GM21619 (cell line): Measurements from ENCODE around the gene DNA2.
"Not testable (repeated sequence)": the region's sequence is repeated elsewhere in the genome, so short reads cannot be mapped to it uniquely, and the experiment has no call there.

Source experiments
- ATAC-seq: cut with Tn5 transposase; IDR thresholded peaks from one replicate; pipeline ENCODE4 v1.9.1; 2021; ENCODE audit not compliant: unreplicated experiment

The DNA2 gene, protein sequence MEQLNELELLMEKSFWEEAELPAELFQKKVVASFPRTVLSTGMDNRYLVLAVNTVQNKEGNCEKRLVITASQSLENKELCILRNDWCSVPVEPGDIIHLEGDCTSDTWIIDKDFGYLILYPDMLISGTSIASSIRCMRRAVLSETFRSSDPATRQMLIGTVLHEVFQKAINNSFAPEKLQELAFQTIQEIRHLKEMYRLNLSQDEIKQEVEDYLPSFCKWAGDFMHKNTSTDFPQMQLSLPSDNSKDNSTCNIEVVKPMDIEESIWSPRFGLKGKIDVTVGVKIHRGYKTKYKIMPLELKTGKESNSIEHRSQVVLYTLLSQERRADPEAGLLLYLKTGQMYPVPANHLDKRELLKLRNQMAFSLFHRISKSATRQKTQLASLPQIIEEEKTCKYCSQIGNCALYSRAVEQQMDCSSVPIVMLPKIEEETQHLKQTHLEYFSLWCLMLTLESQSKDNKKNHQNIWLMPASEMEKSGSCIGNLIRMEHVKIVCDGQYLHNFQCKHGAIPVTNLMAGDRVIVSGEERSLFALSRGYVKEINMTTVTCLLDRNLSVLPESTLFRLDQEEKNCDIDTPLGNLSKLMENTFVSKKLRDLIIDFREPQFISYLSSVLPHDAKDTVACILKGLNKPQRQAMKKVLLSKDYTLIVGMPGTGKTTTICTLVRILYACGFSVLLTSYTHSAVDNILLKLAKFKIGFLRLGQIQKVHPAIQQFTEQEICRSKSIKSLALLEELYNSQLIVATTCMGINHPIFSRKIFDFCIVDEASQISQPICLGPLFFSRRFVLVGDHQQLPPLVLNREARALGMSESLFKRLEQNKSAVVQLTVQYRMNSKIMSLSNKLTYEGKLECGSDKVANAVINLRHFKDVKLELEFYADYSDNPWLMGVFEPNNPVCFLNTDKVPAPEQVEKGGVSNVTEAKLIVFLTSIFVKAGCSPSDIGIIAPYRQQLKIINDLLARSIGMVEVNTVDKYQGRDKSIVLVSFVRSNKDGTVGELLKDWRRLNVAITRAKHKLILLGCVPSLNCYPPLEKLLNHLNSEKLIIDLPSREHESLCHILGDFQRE

DNA sequence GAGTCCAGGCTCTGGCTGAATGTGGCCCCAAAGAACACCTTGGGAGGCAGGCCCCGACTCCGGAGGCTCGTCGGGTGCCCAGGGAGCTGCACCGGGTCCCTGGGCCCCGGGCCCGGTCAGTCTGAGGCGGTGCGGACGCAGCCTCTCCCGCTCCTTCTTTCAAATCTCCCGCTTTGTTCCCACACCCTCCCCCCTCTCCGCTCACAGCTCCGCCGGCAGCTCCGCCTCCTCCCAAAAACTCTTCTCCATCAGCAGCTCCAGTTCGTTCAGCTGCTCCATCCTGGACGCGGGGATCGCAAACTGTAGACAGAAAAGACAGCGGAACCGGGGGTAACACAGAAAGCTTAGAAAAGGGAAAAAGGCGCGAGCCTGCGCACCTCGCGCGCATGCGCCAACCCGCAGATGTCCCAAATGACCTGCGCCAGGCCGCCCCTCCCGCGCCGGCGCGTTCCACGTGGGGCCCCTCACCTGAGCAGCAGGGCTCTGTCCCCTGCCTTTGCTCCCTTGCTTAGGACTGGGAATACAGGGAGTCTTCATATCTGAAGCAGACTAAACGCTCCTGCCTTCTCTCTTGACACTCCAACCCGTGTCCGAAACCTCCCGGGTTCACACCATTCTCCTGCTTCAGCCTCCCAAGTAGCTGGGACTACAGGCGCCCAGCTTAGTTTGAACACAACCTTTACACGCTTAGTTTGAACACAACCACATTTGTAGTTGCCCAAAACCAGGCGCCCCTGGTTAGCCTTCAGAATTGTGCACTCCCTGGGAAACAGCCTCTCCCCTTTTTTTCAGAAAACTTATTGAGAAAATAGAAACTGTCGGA lies at the start of gene DNA2:
TSS of gene DNA2 (minus strand) at position 388 of the 823 bp plus-strand sequence. CDS start at position 279, 109 bp downstream.
- peak; percentile 84 for ATAC-seq

DNA sequence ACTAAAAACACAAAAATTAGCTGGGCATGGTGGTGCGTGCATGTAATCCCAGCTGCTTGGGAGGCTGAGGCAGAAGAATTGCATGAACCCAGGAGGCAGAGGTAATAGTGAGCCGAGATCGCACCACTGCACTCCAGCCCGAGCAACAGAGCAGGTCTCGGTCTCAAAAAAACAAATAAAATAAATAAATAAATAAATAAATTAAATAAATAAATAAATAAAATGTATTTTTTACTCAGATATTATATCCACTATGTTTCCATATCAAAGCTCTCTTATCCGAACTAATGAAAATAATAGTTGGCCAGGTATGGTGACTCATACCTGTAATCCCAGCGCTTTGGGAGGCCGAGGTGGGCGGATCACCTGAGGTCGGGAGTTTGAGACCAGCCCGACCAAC lies 46.8 kb upstream of the DNA2 start:
- ATAC-seq, result not testable (repeated sequence)

DNA sequence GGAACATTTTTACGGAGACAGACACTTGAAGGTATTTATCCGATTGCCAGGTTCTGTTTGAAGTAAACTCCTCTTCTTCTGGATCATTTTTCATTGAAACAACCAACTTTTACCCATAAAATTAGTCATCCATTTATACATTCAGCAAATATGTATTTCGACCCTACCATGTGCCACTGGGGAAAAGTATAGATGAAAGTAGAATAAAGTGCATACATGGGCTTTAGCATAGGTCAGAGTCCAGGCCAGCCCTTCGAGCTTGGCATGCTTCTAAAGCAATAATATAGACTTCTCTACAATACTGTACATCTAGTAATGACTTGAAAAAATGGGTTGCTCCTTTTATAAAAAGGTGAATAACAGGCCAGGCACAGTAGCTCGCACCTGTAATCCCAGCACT lies 45.4 kb upstream of the DNA2 start:
- no peak for ATAC-seq

DNA sequence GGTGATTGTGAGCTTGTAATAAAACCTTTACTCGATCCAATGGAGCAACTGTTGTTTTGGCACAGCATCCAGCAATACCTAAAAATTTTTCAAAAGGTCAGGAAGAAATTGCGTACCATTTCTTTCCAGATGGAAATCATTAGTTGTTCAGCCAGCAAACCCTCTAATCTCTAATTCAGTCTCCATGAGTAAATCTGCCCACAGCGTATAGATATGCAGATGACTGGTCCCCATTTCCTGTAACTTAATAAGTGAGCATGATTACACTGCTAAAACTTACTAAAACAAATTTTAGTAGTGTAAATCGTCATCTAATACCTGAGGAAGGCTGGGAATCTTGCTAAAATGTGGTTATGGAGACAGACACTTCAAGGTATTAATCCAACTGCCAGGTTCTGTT lies 45.0 kb upstream of the DNA2 start:
- ATAC-seq, result no peak

DNA sequence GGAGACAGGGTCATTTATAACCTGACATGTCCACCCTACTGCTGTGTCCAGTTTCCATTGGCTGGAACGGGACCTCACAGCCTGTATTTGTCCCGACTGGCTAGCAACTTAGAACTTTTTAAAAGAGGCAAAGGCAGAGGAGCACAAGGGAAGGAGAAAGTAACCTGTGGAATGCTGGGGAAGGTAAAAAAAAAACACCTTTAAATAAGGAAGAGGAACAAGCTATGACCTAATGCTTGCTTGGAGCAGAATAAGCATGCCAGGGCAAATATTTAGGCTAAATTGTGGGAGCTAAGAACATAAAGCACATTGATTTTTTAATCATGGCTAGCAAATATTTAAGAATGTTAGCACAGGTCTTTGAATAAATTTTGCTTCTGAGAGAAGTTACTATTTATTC lies 44.4 kb upstream of the DNA2 start:
- ATAC-seq, result not testable (repeated sequence)

DNA sequence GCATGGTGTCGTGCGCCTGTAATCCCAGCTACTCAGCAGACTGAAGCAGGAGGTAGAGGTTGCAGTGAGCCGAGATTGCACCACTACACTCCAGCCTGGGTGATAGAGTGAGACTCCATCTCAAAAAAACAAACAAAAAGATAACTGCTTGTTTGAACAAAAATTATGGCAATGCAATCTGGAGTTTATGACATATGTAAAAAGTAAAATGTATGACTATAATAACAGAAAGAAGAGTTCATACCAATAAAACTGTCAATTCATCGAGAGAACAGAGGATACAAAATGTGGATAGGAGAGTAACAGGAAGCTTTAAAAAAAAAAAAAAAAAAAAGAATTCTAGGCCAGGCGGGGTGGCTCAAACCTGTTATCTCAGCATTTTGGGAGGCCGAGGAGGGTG lies 36.3 kb upstream of the DNA2 start:
- ATAC-seq, result no peak

DNA sequence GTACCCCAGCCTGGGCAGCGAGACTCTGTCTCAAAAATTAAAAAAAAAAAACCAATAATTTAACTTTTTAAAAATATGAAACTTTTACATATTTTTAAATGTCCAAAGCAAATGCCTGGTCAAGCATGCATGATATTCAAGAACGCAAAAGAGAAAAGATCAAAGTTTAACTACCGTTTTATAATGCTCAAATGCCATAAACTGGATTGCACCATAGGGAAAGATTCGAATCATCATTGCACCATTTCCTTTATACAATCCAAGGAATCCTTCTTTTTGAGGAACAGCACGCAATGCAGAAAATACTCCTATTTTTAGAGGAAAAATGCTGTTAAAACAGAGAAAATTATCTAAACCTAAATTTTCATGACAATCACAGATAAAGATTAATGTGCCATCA lies 34.6 kb upstream of the DNA2 start:
- no peak for ATAC-seq

DNA sequence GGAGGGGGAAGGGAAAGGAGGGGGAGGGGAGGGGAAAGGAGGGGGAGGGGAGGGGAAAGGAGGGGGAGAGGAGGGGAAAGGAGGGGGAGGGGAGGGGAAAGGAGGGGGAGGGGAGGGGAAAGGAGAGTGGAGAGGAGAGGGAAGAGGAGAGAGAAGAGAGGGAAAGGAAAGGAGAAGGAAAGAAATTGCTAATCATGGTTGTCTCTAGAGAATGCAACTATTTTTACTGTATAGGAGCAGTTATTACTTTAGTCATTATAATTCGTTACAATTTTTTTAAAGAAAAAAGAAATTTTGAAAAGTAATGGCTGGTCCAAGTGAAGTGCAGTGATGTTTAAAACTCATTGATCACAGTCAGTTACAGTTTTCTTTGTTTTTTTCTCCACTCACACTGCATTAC lies 31.1 kb upstream of the DNA2 start:
- no peak for ATAC-seq

DNA sequence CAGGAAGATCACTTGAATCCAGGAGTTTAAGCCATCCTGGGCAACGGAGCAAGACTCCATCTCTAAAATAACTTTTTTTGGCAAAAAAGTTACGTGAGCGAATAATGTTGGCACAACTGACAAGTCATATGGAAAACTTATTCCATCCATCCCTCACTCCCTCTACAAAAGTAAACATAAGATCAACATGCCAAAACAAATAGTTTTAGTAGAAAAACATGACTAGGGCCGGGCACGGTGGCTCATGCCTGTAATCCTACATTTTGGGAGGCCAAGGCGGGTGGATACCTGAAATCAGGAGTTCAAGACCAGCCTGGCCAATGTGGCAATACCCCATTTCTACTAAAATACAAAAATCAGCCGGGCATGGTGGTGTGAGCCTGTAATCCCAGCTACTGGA lies 29.9 kb upstream of the DNA2 start:
- no peak for ATAC-seq

DNA sequence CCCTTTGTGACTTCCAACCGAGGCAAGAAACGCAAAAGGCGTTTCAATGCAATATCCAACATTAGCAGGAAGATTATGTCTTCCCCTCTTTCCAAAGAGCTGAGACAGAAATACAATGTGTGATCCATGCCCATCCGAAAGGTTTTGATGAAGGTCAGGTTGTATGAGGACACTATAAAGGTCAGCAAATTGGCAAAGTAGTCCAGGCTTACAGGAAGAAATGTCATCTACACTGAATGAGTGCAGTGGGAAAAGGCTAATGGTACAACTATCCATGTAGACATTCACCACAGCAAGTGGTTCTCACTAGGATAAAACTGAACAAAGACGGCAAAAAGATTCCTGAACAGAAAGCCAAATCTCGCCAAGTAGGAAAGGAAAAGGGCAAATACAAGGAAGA lies 27.8 kb upstream of the DNA2 start:
- ATAC-seq, result no peak

DNA sequence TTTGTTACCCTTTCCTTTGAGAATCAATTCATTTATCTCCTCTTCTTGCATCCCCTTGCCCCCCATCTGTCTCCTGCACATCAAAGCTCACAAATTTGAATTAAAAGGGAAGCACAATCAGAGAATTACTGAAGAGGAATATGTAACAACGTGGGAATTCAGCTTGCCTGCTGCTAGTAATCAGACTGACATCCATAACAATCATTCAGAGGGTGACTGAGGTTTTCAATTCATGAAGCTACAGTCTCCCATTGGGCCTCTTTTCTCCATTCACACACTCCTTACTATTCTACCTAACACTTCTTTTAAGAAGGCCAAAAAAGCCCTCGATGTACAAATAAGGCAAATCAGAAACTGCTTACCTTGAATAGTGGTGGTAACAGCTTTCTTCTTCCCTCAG lies 24.3 kb upstream of the DNA2 start:
- no peak for ATAC-seq

DNA sequence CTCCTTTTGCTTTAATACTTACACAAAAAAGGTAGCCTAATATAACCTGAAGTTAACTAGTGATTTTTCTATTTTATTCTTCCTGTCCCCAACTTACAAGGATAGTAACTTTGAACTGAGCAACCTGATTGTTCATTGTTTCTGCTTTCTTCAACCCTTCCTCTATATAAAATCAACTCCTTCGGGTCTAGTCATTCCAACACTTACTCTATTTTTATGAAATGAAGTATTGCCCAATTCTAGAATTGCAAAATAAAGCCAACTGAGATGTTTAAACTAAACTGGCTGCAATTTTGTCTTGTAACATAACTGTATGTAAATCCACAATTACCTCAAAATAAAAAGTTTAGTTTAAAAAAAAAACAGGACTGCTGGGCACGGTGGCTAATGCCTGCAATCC lies 20.3 kb upstream of the DNA2 start:
- ATAC-seq, result no peak

DNA sequence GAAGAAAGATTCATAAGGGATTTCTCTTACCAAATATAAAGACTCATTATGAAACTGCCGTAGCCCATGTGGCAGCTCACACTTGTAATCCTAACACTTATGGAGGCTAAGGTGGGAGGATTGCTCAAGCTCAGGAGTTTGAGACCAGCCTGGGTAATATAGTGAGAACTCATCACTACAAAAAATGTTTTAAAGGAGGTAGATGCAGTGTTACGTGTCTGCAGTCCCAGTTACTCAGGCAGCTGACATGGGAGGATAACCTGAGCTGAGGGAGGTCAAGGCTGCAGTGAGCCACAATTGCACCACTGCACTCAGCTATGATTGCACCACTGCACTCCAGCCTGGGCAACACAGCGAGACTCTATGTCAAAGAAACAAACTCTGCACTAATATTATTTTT lies 18.1 kb upstream of the DNA2 start:
- no peak for ATAC-seq

DNA sequence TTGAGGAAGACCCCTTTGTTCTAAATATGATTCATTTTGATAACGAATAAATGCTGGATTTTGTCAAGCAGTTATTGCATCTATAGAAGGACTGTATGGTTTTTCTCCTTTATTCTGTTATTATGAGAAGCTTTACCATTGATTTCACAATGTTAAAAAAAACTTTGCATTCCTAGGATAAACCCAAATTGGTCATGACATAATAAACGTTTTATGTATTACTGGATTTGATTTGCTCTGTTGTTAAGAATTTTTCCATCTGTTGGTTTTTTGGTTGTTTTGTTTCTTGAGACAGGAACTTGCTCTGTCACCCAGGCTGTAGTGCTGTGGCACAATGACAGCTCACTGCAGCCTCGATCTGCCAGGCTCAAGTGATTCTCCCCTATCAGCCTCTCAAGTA lies 2.2 kb upstream of the DNA2 start:
- ATAC-seq, result no peak

DNA sequence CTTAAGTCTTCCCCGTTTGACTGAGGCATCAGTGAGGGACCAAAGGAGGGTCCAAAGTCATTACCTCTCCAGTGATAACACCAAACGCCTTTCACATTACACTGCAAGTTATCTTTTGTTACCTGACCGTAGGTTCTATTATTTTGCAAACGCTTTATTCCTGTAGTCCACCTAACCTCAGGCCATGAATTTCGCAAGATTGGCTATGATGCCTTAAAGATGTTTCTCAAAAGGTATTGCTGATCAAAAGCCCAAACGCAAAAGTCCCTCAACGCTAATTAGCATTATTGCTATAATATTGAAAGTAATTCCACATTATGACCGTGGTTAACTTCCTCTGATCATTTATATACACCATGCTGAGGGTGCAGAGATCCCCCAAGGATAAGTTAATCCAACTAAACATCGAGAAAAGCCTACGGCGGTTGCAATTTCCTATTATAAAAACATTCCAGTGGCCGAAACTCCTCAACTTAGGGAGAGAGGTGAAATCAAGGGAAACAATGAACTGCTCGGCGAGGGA lies 649 bp downstream of the DNA2 start:
- ATAC-seq, result no peak

DNA sequence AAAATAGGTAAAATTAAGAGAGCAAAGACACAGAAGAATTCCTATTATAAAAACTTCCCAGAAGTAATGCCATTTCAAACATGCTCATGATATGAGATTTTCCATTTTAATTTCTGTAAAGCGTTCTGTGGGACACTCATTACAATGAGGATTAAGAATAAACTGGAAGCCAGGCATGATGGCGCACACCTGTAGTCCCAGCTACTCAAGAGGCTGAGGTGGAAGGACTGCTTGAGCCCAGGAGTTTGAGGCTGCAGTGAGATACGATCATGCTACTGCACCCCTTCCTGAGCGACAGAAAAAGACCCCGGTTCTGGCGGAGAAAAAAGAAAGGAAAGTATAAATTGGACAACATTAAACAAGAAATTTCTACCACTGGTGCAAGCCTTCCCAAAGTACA lies 1.5 kb downstream of the DNA2 start:
- ATAC-seq, result no peak

DNA sequence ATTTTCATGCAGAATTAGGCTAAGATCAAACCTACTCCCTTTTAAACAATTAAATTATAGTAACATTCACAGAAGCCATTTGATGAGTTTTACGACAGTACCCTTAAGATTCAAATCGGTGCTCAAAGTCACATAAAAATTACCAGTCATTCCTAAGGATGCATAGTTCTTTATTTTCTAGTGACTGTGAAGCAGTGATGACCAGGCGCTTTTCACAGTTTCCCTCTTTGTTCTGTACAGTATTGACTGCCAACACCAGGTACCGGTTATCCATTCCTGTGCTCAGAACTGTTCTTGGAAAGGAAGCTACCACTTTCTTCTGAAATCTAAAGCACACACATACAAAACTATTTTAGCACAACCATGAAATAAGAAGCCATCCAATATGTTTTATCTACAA lies 1.9 kb downstream of the DNA2 start:
- ATAC-seq, result no peak

DNA sequence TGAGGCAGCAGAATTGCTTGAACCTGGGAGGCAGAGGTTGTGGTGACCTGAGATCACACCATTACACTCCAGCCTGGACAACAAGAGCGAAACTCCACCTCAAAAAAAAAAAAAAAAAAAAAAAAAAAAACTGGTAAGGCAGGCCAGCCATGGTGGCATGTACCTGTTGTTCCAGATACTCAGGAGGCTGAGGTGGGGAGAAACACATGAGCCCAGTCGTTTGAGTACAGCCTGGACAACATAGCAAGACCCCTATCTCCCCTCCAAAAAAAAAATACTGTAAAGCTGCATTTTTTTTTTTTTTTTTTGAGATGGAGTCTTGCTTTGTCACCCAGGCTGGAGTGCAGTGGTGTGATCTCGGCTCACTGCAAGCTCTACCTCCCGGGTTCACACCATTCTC lies 7.0 kb downstream of the DNA2 start:
- not testable (repeated sequence) for ATAC-seq

DNA sequence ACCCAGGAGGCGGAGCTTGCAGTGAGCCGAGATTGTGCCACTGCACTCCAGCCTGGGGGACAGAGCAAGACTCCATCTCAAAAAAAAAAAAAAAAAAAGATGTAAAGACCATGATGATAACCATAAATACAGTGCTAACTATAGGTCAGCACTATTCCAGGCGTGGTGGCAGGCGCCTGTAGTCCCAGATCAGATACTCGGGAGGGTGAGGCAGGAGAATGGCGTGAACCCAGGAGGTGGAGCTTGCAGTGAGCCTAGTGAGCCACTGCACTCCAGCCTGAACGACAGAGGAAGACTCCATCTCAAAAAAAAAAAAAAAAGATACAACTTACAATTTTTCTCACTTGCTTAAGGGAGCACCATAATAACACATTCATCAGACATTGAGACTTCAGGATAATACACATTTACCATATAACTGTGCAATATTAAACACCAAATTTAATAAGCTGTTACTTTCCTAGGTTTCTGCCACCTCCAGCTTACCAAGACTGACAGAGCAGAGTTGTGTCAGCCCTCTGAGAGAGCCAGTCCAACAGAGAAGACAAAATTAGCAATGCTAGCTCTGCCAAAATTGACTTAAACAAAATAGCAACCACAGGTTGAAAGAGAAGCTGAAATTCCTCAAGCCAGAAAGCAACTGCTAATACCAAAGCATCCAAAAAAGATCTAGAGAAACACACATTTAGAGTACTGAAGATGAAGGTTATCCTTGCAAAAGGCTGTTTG lies 8.2 kb downstream of the DNA2 start:
- no peak for ATAC-seq

DNA sequence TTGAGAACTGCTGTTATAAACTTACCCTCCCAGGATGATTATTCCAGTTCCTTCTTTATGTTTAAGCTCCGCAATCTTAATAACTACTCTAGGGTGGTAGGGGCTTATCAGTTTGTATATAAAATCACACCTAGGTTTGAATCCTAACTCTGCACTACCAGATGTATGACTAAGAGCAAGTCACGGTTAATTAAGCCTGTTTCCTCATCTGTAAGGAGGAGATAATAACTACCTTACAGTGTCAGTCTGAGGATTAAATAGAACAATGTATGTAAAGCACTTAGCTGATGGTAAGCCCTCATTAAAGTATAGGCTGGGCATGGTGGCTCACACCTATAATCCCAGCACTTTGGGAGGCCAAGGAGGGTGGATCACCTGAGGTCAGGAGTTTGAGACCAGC lies 9.2 kb downstream of the DNA2 start:
- no peak for ATAC-seq
